RWPE1 (cell line): Measurements from ENCODE around the gene RNF151.
"Not testable (repeated sequence)": the region's sequence is repeated elsewhere in the genome, so short reads cannot be mapped to it uniquely, and the experiment has no call there.

Source experiments
- CTCF ChIA-PET: fragments of 350-600 bp; sonication (Branson Sonifier 250); formaldehyde crosslinking; extraction: SDS; loops from one replicate; lab custom pipeline; 2021; lab: Yijun Ruan, JAX
- POLR2A ChIA-PET: fragments of 400-600 bp; formaldehyde crosslinking; extraction: SDS; loops from one replicate; lab custom pipeline; 2020; ENCODE audit warnings: antibody characterized with exemption; ENCODE audit not compliant: low non-redundant PET; lab: Yijun Ruan, JAX
- DNase-seq: peaks from one replicate; pipeline ENCODE4 v3.0.0; 2012; ENCODE audit warnings: low spot score
- H3K27ac ChIP-seq: fragments of 450-650 bp; 2 replicates; pipeline ENCODE4 v1.5.1; 2017
- TF ChIP-seq, protein P1 (sequence below): fragments of 450-650 bp; conservative IDR thresholded peaks from 2 replicates; pipeline ENCODE4 v1.5.1; 2017; ENCODE audit warnings: low read depth, mild to moderate bottlenecking

The RNF151 gene

GRCh38 chr16:1966460-1966859 is at the start of gene RNF151:
Gene RNF151, plus strand, starts transcription at chr16:1966856. Its CDS starts 26 bp downstream, at chr16:1966882.
- peak within 1 kb of the TSS; percentile 94 for H3K27ac ChIP-seq
- CTCF ChIA-PET = interaction anchor here (0.6 kb wide), 2 partner anchors 37 to 120 kb away, joined by 3 to 5 read pairs; no protein-coding TSS in a partner anchor
- no peak for DNase-seq
- TF ChIP-seq, protein P1, sequence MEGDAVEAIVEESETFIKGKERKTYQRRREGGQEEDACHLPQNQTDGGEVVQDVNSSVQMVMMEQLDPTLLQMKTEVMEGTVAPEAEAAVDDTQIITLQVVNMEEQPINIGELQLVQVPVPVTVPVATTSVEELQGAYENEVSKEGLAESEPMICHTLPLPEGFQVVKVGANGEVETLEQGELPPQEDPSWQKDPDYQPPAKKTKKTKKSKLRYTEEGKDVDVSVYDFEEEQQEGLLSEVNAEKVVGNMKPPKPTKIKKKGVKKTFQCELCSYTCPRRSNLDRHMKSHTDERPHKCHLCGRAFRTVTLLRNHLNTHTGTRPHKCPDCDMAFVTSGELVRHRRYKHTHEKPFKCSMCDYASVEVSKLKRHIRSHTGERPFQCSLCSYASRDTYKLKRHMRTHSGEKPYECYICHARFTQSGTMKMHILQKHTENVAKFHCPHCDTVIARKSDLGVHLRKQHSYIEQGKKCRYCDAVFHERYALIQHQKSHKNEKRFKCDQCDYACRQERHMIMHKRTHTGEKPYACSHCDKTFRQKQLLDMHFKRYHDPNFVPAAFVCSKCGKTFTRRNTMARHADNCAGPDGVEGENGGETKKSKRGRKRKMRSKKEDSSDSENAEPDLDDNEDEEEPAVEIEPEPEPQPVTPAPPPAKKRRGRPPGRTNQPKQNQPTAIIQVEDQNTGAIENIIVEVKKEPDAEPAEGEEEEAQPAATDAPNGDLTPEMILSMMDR = no peak
- POLR2A ChIA-PET = interaction anchor here (0.7 kb wide), 1 partner anchor 10 kb away, joined by 3 read pairs; no protein-coding TSS in a partner anchor

DNA sequence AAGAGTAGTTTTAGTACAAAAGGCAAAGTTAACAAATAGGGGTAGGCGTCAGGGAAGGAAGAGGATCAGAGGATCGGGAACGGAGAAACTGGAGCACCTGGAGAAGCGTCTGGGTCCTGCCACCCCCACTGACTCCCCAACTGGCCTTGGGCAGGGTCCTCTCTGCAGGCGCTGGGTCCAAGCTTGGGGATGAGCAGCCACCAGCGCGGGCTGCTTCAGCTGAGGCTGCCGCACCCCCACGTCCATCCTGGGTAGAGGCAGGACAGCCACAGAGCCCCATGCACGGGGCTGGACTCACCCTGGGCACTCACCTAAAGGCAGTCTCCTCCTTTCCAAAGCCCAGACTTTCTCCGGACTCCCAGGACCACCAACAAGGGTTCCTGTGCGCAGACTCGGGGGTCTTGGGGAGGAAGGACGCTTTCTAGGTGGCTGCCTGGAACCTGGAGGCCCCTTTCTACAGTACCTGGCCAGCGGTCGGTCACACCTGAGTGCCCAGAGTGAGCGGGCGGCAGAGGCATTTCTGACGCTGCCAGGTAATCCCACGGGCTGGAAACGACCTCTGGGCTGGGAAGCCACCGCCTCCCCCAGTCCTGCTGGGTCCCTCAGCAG is 49.5 kb upstream of the RNF151 start:
- TF ChIP-seq, protein P1 = no peak
- H3K27ac ChIP-seq = no peak overlapping the region
- no peak for DNase-seq
- POLR2A ChIA-PET = no interaction called here
- CTCF ChIA-PET = interaction anchor here (0.6 to 1.4 kb wide), 2 partner anchors 13 to 27 kb away, joined by 3 to 4 read pairs; no protein-coding TSS in a partner anchor

DNA sequence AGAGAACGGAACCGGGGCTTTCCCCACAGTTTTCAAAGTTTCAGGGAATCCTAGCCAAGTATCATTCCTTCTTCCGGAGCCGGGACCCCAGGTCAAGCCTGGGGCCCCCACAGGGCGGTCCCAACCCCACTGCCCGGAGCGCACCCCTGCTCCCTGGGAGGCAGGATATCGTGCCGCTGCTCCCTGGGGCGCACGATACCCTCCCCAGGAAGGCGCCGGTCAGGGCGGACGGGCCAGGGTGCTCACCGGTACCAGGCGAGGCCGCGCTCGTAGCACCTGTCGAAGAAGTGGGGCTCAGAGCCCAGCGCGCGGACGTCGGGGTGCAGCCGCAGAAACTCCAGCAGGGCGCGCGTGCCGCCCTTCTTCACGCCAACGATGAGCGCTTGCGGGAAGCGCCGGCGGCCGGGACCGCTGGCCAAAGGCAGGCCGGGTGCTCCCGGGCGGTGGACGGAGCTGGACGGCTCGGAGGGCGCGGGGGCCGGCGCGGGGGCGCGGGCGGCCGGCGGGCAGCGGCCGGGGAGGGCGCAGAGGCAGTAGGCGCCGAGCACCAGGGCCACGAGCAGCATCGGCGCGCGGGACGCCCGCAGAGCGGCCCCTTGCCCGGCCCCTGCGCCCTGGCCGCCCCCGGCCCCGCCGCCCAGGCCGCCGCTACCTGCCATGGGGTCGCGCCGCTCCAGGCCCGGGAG is 48.8 kb upstream of the RNF151 start:
- no peak overlapping the region for H3K27ac ChIP-seq
- POLR2A ChIA-PET = no interaction called here

DNA sequence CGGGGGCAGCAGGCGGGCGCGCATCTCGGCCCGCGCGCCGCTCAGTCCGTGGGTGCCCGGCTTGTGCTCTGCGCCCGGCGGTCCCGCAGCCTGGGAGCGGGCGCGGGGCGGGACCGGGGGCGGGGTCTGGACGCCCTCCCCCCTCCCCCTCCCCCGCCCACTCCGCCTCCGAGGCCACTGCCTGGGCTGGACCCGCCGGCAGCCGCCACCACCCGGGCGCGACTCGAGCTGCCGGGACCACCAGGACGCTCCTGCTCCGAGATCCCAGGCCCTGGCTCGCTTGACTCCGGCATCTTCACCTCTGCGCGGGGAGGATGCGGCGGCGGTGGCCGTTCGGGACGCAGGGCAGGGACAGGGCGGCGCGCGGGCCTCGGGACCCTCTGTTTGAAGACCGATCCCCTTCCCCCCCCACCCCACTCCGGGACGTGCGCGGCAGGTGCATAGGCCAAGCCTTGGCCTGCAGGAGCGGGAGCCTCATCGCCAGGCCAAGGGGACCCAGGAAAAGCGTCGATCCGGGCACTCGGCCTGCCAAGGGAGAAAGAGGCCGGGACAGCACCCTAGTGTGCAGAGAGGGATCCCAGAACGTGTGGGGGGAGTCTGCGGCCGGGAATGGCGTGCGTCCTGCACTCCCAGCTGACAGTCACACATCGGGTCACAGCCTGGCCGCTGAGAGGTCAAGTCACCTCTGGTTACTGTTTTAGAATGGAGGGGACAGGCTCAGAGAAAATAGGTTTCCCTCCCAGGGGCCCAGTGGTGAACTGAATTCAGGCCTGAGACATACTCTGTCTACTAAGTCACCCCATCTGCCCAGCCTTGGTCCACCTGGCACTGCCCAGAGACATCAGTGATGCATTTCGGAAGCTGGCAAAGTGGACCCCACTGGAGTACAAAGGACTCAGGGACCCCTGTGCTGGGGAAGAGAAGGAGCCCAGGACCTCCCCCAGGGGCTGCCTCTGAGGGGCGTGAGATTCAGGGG is 48.0 kb upstream of the RNF151 start, which contains the start of gene HS3ST6:
HS3ST6 (minus strand) TSS at position 65 of the 976 bp plus-strand sequence. CDS start 92 bp downstream, outside the sequence.
- ChIA-PET POLR2A (no interaction called here), CTCF (interaction anchor here (1.4 kb wide), 1 partner anchor 11 kb away, joined by 6 read pairs; no protein-coding TSS in a partner anchor)
- H3K27ac ChIP-seq = no peak within 1 kb of the TSS
- DNase-seq = no peak
- TF ChIP-seq, protein P1 = no peak

More for the DNA sequence above, 48.8 kb upstream of the RNF151 start:
- TF ChIP-seq, protein P1 = no peak
- DNase-seq = no peak
- CTCF ChIA-PET = no interaction called here

GRCh38 chr16:1919327-1919998 is 47.2 kb upstream of the RNF151 start:
- ChIA-PET CTCF (interaction anchor here (0.6 to 1.4 kb wide), 4 partner anchors 10 to 237 kb away, joined by 3 to 6 read pairs (median 6); no protein-coding TSS in a partner anchor), POLR2A (no interaction called here)
- TF ChIP-seq, protein P1 = no peak
- H3K27ac ChIP-seq = no peak overlapping the region
- DNase-seq = no peak

DNA sequence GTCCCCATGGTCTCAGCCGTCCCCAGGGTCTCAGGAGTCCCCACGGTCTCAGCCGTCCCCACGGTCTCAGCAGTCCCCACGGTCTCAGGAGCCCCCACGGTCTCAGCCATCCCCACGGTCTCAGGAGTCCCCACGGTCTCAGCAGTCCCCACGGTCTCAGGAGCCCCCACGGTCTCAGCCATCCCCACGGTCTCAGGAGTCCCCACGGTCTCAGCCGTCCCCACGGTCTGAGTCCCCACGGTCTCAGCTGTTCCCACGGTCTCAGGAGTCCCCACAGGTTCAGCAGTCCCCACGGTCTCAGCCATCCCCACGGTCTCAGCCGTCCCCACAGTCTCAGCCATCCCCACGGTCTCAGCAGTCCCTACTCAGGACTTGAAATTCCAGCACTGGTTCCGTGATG is 46.5 kb upstream of the RNF151 start:
- CTCF ChIA-PET = interaction anchor here (0.6 to 1.4 kb wide), 4 partner anchors 9 to 237 kb away, joined by 3 to 6 read pairs (median 6); no protein-coding TSS in a partner anchor
- POLR2A ChIA-PET, DNase-seq: not testable (repeated sequence)

More for the DNA sequence above, 46.5 kb upstream of the RNF151 start:
- H3K27ac ChIP-seq = not testable (repeated sequence)
